Epithelial cell of esophagus (primary cell): ENCODE results near the gene PFDN5.

Experiments
- DNase-seq: peaks from one replicate; pipeline ENCODE4 v3.0.0; 2010; ENCODE audit warnings: low read depth
- H3K4me3 ChIP-seq: 2 replicates; pipeline ENCODE4 v1.5.1; 2011; ENCODE audit warnings: mild to moderate bottlenecking, low read length, control low read depth
- TF ChIP-seq, protein P1 (sequence below): IDR thresholded peaks from 2 replicates; pipeline ENCODE4 v1.5.1; 2011; ENCODE audit warnings: low read depth, mild to moderate bottlenecking, low read length, control low read depth, inconsistent platforms; ENCODE audit not compliant: insufficient read depth; ENCODE audit errors: missing control alignments

The PFDN5 gene

DNA sequence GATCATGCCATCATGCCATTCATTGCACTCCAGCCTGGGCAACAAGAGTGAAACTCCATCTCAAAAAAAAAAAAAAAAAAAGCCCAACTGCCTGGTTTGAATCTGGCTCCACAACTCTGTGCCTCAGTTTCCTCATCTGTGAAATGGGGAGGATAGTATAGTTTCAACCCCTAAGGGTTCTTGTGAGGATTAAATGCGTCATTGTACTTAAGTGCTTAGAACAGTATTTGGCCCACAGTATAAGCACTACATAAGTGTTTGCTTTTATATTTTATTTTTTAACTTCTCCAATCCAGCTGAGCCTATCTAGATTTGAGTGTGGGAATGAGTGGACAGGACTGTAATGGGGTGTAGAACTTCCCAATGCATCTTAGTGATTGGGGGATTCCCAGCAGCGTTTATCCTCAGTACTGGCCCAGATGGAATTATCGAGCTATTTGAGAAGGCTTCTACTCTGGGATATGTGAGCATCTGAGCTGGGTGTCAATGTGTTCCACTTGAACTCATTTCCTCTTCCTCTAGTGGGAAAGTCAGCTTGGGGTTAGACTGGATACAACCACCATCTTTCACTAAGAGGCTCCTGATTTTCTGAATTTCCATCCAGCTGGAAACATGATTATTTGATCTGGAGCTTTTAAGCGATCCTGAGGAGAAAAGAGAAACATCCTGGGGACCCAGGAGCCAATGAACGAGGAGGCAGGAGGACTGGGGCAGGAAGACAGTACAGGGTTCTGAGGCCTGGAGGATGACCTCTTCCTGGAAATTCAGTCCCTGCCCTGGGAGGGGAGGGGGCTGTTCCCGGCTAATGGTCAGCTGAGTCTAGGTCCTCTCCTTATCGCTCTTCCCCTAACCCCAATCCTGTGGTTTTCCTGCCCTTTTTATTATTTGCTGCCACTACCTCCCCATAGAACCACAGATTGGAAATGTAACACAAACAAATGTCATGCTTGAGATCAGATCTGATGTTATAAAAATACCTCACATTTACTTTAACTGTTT lies 36.5 kb upstream of the PFDN5 start:
- TF ChIP-seq, protein P1, sequence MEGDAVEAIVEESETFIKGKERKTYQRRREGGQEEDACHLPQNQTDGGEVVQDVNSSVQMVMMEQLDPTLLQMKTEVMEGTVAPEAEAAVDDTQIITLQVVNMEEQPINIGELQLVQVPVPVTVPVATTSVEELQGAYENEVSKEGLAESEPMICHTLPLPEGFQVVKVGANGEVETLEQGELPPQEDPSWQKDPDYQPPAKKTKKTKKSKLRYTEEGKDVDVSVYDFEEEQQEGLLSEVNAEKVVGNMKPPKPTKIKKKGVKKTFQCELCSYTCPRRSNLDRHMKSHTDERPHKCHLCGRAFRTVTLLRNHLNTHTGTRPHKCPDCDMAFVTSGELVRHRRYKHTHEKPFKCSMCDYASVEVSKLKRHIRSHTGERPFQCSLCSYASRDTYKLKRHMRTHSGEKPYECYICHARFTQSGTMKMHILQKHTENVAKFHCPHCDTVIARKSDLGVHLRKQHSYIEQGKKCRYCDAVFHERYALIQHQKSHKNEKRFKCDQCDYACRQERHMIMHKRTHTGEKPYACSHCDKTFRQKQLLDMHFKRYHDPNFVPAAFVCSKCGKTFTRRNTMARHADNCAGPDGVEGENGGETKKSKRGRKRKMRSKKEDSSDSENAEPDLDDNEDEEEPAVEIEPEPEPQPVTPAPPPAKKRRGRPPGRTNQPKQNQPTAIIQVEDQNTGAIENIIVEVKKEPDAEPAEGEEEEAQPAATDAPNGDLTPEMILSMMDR = no peak
- H3K4me3 ChIP-seq = no peak overlapping the region
- DNase-seq = no peak

DNA sequence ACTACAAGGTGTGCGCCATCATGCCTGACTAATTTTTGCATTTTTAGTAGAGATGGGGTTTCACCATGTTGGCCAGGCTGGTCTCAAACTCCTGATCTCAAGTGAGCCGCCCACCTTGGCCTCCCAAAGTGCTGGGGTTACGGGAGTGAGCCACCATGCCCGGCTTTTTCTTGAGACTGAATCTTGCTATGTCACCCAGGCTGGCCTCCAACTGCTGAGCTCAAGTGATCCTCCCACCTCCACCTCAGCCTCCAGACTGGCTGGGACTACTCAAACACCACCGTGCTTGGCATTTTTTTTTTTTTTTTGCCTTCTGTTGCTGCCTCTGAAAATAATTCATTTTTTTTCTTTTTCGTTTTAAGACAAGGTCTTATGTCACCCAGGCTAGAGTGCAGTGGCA lies 35.5 kb upstream of the PFDN5 start:
- TF ChIP-seq, protein P1 = no peak
- no peak overlapping the region for H3K4me3 ChIP-seq
- no peak for DNase-seq

DNA sequence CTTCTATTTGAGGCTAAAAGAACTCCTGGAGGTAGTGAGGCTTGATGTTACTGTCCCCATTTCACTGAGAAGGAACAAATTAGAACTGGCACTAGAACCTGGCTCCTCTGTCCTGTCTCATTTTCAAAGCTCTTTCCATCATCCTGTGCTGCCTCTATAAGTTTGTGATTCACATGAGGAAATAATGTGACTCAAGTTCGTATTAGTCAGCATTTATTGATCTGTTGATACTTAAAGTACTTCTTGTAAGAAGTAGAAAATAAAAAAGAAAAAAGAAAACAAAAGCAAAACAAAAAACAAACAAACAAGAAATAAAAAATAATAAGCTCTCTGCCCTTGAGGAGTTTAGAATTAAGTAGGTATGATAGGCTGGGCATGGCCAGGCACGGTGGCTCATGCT lies 29.6 kb upstream of the PFDN5 start:
- H3K4me3 ChIP-seq = no peak overlapping the region
- TF ChIP-seq, protein P1 = no peak
- DNase-seq = peak; percentile 49

DNA sequence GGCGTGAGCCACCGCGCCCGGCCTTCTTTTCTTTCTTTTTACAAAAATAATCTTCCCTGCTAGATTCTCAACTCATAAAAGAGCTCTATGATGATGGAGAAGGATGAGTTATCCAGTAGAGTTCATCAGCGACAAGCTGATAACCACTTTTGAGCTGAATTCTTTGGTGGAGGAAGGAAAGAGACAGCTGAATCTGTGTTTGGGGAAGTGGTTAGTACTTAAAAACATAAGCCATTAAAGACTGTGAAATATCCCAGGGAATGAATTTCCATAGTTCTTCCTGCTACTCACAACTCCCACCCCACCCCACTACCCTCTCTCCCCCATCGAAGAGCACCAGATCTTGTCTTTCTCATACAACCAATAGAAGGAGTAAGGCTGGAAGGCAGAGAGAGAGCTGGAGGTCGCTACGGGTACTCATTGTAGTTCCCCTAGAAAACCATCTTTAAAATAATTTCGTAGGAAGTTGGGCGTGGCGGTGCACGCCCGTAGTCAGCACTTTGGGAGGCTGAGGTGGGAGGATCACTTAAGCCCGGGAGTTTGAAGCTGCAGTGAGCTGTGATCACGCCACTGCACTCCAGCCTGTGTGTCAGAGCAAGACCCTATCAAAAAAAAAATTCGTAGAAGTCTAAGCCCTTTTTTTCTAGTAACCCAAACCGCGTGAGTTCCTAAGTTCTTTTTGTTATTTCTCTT lies 27.9 kb upstream of the PFDN5 start:
- peak overlapping the region; percentile 72 for H3K4me3 ChIP-seq
- no peak for DNase-seq
- TF ChIP-seq, protein P1 = no peak

DNA sequence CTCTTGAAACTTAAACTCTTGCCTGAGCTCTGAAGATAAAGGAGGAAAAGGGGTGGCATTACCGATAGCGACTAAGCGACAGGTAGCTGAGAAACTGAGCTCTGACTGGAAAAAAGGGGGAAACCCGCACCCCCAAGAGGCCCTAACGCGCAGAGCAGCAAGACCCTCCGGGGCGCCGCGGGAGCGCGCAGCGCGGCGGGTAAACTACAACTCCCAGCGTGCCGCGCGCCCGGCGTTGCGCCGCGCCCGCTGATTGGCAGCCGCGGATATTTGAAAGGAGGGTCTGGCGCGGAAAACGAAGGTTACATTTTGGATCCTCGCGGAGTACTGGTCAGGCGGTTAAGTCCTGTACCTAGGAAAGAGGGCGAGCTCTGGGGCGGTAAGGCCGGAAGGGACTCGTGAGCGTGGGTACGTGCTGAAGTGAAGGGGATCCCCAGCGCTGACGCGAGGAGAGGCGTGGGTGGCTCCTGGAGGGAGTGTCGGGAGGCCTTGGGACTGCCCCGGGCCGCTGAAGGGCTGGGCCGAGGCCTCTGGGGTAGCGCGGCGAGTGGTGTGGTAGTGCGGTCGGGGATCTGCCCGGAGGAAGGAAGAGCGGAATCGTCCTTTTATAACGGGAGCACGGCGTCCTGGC lies 27.2 kb upstream of the PFDN5 start, which contains the start of gene ESPL1:
TSS of gene ESPL1 (plus strand) at position 301 of the 631 bp plus-strand sequence. CDS start 468 bp downstream, outside the sequence.
- peak within 1 kb of the TSS; percentile 72 for H3K4me3 ChIP-seq
- DNase-seq = peak; percentile 71
- TF ChIP-seq, protein P1 = no peak

DNA sequence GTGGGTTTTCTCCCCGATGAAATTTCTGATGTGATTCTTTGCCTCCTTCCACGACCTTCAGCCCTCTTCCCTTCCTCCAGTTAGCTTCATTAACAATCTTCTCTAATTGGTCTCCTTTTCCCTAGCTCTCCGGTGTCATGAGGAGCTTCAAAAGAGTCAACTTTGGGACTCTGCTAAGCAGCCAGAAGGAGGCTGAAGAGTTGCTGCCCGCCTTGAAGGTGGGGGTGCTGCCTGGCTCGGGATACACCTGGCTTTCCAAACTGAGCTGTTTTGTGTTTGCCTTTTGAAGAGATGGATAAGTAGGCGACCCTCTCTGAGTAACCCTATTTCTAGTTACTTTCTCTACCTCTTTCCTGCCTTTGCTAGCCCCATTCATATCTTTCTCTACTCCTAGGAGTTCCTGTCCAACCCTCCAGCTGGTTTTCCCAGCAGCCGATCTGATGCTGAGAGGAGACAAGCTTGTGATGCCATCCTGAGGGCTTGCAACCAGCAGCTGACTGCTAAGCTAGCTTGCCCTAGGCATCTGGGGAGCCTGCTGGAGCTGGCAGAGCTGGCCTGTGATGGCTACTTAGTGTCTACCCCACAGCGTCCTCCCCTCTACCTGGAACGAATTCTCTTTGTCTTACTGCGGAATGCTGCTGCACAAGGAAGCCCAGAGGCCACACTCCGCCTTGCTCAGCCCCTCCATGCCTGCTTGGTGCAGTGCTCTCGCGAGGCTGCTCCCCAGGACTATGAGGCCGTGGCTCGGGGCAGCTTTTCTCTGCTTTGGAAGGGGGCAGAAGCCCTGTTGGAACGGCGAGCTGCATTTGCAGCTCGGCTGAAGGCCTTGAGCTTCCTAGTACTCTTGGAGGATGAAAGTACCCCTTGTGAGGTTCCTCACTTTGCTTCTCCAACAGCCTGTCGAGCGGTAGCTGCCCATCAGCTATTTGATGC lies 26.4 kb upstream of the PFDN5 start:
- TF ChIP-seq, protein P1 = no peak
- peak overlapping the region; percentile 72 for H3K4me3 ChIP-seq
- DNase-seq = peak; percentile 20
